ENCODE measurements around the gene RXFP1.

The RXFP1 gene

DNA sequence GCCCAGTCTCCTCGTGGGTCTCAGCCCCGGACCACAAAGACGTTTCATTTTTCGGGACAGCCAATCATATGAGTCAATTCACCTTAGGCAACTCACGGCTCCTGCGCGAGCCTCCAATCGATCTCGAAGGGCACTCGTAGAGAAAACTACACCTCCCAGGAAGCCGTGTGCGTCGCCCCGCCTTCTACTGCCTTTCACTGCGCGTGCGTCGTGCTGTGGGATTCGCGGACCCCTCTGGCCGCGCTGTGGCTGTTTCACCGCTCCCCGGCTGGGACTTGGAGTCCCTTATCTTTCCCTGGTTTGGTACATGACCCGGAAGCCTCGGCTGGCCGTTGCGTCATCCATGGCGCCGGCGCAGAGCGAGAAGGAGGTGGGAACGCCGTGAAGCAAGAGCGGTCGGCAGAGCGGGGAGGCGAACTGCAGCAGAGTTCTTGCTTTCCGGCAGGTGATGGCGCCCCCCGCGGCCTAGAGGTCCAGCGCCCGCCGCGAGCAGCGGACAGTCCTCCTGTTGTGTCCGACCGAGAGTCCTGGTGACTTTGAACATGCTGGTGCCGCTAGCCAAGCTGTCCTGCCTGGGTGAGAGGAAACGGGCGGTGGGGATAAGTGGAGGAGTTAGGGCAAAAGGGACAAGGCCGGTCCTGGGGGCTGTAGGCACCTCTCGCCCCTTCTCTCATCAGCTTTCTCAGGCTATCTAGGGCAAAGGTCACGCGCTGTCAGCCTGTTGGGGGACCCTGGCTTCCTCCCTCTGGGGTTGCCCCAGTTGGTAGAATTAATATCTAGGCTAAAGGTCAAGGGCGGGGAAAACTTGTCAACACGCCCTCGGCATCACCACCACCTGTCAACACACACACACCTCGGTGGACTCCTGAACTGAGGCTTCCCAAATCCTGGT is 150.5 kb downstream of the RXFP1 start, which contains the start of gene ETFDH:
ETFDH (plus strand) TSS at position 382 of the 892 bp plus-strand sequence; CDS start at position 543, 161 bp downstream.
- DNase-seq (ENCODE audit: low spot score) = peak; percentile 98

- DNase-seq (ENCODE audit: low spot score) = no peak
Measured at GRCh38 chr4:158673633-158674032, 152.0 kb downstream of the RXFP1 start.

GRCh38 chr4:158676076-158676475 is 154.4 kb downstream of the RXFP1 start:
- DNase-seq (ENCODE audit: low spot score) = no peak

DNA sequence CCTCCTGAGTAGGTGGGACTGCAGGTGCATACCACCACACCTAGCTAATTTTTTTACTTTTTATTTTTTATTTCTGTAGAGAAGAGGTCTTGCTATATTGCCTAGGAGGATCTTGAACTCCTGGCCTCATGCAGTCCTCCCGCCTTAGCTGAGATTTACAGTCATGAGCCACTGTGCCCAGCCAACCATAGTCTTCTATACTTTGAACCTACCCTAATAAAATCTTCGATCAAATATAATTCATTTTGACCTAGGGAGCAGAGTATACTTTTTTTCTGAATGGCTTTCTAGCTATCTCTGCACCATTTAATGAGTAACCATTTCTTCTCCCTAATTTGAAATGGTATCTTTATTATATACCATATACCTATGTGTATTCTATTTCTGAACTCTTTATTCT is 157.1 kb downstream of the RXFP1 start:
- DNase-seq (ENCODE audit: low spot score) = no peak

DNA sequence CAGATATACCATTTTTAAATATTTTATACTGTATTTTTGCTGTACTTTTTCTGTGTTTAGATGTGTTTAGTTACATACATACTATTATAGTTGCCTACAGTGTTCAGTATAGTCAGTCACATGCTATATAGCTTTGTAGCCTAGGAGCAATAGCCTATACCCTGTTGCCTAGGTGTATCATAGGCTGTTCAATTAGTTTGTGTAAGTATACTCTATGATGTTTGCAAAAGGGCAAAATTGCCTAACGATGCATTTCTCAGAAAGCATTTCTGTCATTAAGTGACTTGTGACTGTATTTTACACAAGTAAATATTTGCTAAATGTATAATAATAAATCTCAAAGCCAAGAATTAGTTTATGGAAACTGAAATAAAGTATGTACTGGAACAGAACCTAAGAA is 159.9 kb downstream of the RXFP1 start:
- DNase-seq (ENCODE audit: low spot score) = no peak

- DNase-seq (ENCODE audit: low spot score) = no peak
Measured at GRCh38 chr4:158682066-158682465, 160.4 kb downstream of the RXFP1 start.

DNA sequence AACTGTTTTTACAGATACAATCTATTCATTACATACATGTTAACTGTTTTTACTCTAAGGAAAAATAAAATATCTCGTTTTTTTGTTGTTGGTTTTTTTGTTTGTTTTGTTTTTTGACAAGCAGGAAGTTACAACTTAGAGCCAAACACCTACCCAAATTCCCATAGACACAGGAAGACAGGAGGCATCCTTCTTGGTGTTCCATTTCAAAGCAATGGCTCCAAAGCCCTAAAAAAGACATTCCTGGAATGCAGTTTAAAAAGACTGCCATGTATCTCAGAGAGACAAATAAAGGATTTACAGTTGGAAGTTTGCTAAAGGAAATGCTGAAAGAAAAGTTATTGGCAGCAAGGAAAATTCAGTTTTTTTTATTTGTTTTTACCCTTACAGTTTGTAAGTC is 167.1 kb downstream of the RXFP1 start:
- DNase-seq (ENCODE audit: low spot score) = no peak

Measured in AG20443 (cell line).